Small intestine (tissue), 7 donors: ENCODE results near the gene CDKL1. TPM values are rescaled to one million over a fixed set of nuclear protein-coding genes. Genes with fewer than 3 reads are reported as not detected.

Experiments used
- DNase-seq, 2 donors: peaks; one replicate each; pipeline versions ENCODE4 v3.0.0 to v3.0.0-alpha.2; 2013
- FAIRE-seq: peaks from 2 replicates; lab custom pipeline; 2012; peaks lifted over from hg19 to GRCh38; lab: Jason Lieb, UNC
- H3K27ac ChIP-seq, 3 donors: one replicate each; pipeline ENCODE4 v1.5.1; 2013; ENCODE audit warnings: low read length in 2 of 3, mild to moderate bottlenecking in 2 of 3, control low read depth in 1 of 3, inconsistent platforms in 1 of 3, low read depth in 1 of 3, moderate library complexity in 1 of 3
- H3K27me3 ChIP-seq, 3 donors: one replicate each; pipeline ENCODE4 v1.6.1; 2013; ENCODE audit warnings: low read length in 3 of 3, inconsistent platforms in 1 of 3; ENCODE audit not compliant: control insufficient read depth in 3 of 3, insufficient read depth in 3 of 3
- H3K36me3 ChIP-seq, 3 donors: one replicate each; pipeline ENCODE4 v1.6.1; 2013; ENCODE audit warnings: low read length in 3 of 3, inconsistent platforms in 1 of 3, low read depth in 1 of 3, mild to moderate bottlenecking in 1 of 3, moderate library complexity in 1 of 3; ENCODE audit not compliant: control insufficient read depth in 3 of 3, insufficient read depth in 2 of 3
- H3K4me1 ChIP-seq, 3 donors: one replicate each; pipeline ENCODE4 v1.6.1; 2013; ENCODE audit warnings: low read length in 2 of 3, inconsistent platforms in 1 of 3, low read depth in 1 of 3, mild to moderate bottlenecking in 1 of 3, moderate library complexity in 1 of 3; ENCODE audit not compliant: control insufficient read depth in 3 of 3, insufficient read depth in 2 of 3
- H3K4me3 ChIP-seq, 3 donors: one replicate each; pipeline ENCODE4 v1.5.1; 2013; ENCODE audit warnings: low read length in 3 of 3, control low read depth in 1 of 3, inconsistent platforms in 1 of 3, low read depth in 1 of 3, mild to moderate bottlenecking in 1 of 3, moderate library complexity in 1 of 3
- H3K9me3 ChIP-seq, 2 donors: one replicate each; pipeline ENCODE4 v1.6.1; 2013; ENCODE audit warnings: low read depth in 1 of 2, low read length in 1 of 2; ENCODE audit not compliant: control insufficient read depth in 2 of 2, insufficient read depth in 1 of 2
- WGBS, 3 donors: extraction: QIAGEN DNeasy Blood & Tissue Kit; methylation state at CpG; one replicate each; pipeline ENCODE4 v1.1.7; 2013; 5-methylcytosine and 5-hydroxymethylcytosine counted together
- polyA plus RNA-seq, 4 donors: library from polyadenylated mRNA; stranded (reverse) in 3 of 4; unstranded in 1 of 4; fragments of 200-250 nt in 3 of 4; fragments of 120-200 nt in 1 of 4; gene quantifications; one replicate each; pipeline versions ENCODE4 v1.2.1 to v1.2.3, GENCODE V29; 2013
- donor health status: healthy with polysubstance abuse.
- donor health status: control.
- donor health status: control.
- donor health status: Bipolar disorder and iron deficiency.
- donor health status: healthy.

CDKL1 gene
- polyA plus RNA-seq, 4 donors = 4.7 to 8.1 (median 6.0) TPM

- peak; percentile 31 to 48 for DNase-seq
- Histone ChIP-seq H3K27me3 (no peaks in the 10 kb centered on the region), H3K9me3 (no peaks in the 10 kb centered on the region), H3K4me1 (peaks cover 0 to 4% (median 0%) of the 10 kb centered on the region in 3 donors), H3K27ac (no peak overlapping the region), H3K4me3 (no peak overlapping the region), H3K36me3 (peaks cover 0 to 11% (median 0%) of the 10 kb centered on the region in 3 donors)
- FAIRE-seq = no peak
- WGBS, 3 donors = 27 to 69% (median 50%) methylated on average over 14 of the region's 14 CpGs
Observed at GRCh38 chr14:50381823-50382287, 14.8 kb downstream of the CDKL1 start.

- no peak overlapping the region for H3K4me3 ChIP-seq
- no peak for DNase-seq
- no peaks in the 10 kb centered on the region for H3K9me3 ChIP-seq
- H3K4me1 ChIP-seq = peaks cover 0 to 4% (median 0%) of the 10 kb centered on the region in 3 donors
- WGBS, 3 donors = 83 to 98% (median 84%) methylated on average over 1 of the region's 1 CpG
- FAIRE-seq = no peak
- H3K36me3 ChIP-seq = peaks cover 0 to 11% (median 0%) of the 10 kb centered on the region in 3 donors
- no peaks in the 10 kb centered on the region for H3K27me3 ChIP-seq
- no peak overlapping the region for H3K27ac ChIP-seq
Observed at GRCh38 chr14:50381008-50381407, 15.7 kb downstream of the CDKL1 start.

- H3K27ac ChIP-seq = no peak overlapping the region
- H3K36me3 ChIP-seq = peaks cover 0 to 11% (median 0%) of the 10 kb centered on the region in 3 donors
- H3K27me3 ChIP-seq = no peaks in the 10 kb centered on the region
- WGBS, 3 donors = 90 to 93% (median 90%) methylated on average over 1 of the region's 1 CpG
- FAIRE-seq (no peak), DNase-seq (no peak)
- H3K4me3 ChIP-seq = no peak overlapping the region
- H3K9me3 ChIP-seq = no peaks in the 10 kb centered on the region
- H3K4me1 ChIP-seq = peaks cover 0 to 4% (median 0%) of the 10 kb centered on the region in 3 donors
Observed at GRCh38 chr14:50380455-50380854, 16.2 kb downstream of the CDKL1 start.

- Histone ChIP-seq H3K4me1 (peaks cover 0 to 4% (median 0%) of the 10 kb centered on the region in 3 donors), H3K36me3 (peaks cover 0 to 11% (median 0%) of the 10 kb centered on the region in 3 donors), H3K27me3 (no peaks in the 10 kb centered on the region), H3K27ac (no peak overlapping the region), H3K9me3 (no peaks in the 10 kb centered on the region), H3K4me3 (no peak overlapping the region)
- DNase-seq (no peak), FAIRE-seq (no peak)
- WGBS, 3 donors = 80 to 89% (median 87%) methylated on average over 2 of the region's 2 CpGs
Observed at GRCh38 chr14:50379563-50379962, 17.1 kb downstream of the CDKL1 start.

GRCh38 chr14:50377550-50378085, 19.1 kb downstream of the CDKL1 start:
- peaks cover 0 to 4% (median 0%) of the 10 kb centered on the region in 3 donors for H3K4me1 ChIP-seq
- DNase-seq = no peak
- 75 to 82% (median 82%) methylated on average over 4 of the region's 4 CpGs for WGBS, 3 donors
- no peak overlapping the region for H3K27ac ChIP-seq
- H3K27me3 ChIP-seq = no peaks in the 10 kb centered on the region
- H3K4me3 ChIP-seq = no peak overlapping the region
- peaks cover 0 to 11% (median 0%) of the 10 kb centered on the region in 3 donors for H3K36me3 ChIP-seq
- no peak for FAIRE-seq
- no peaks in the 10 kb centered on the region for H3K9me3 ChIP-seq

- Histone ChIP-seq H3K9me3 (no peaks in the 10 kb centered on the region), H3K27me3 (no peaks in the 10 kb centered on the region), H3K36me3 (peaks cover 0 to 11% (median 0%) of the 10 kb centered on the region in 3 donors), H3K27ac (no peak overlapping the region), H3K4me3 (no peak overlapping the region), H3K4me1 (no peaks in the 10 kb centered on the region)
- DNase-seq (no peak), FAIRE-seq (no peak)
- WGBS, 3 donors = 86 to 99% (median 98%) methylated on average over 5 of the region's 5 CpGs
Observed at GRCh38 chr14:50375760-50376159, 20.9 kb downstream of the CDKL1 start.

- FAIRE-seq = no peak
- Histone ChIP-seq H3K9me3 (no peaks in the 10 kb centered on the region), H3K27me3 (no peaks in the 10 kb centered on the region), H3K4me1 (no peaks in the 10 kb centered on the region), H3K4me3 (no peak overlapping the region), H3K27ac (no peak overlapping the region), H3K36me3 (peaks cover 0 to 11% (median 0%) of the 10 kb centered on the region in 3 donors)
- 76 to 93% (median 91%) methylated on average over 3 of the region's 3 CpGs for WGBS, 3 donors
- DNase-seq = no peak
Observed at GRCh38 chr14:50373959-50374358, 22.7 kb downstream of the CDKL1 start.

- Histone ChIP-seq H3K27ac (no peak overlapping the region), H3K4me1 (peaks cover 0 to 2% (median 0%) of the 10 kb centered on the region in 3 donors), H3K4me3 (no peak overlapping the region), H3K27me3 (no peaks in the 10 kb centered on the region), H3K9me3 (no peaks in the 10 kb centered on the region), H3K36me3 (no peaks in the 10 kb centered on the region)
- DNase-seq (no peak), FAIRE-seq (no peak)
- WGBS, 3 donors = 76 to 91% (median 89%) methylated on average over 4 of the region's 4 CpGs
Observed at GRCh38 chr14:50371546-50371945, 25.1 kb downstream of the CDKL1 start.
